ENCODE results near the gene CLEC4G.

Gene CLEC4G

GRCh38 chr19:7694499-7694898 is 37.4 kb downstream of the CLEC4G start:
- DNase-seq = no peak

GRCh38 chr19:7692417-7693088 is 39.4 kb downstream of the CLEC4G start:
- DNase-seq = no peak

- DNase-seq = no peak
These were observed 40.4 kb downstream of the CLEC4G start for GRCh38 chr19:7691497-7691896.

- DNase-seq = no peak
These were observed 41.1 kb downstream of the CLEC4G start for GRCh38 chr19:7690779-7691258.

GRCh38 chr19:7689165-7689564 is 42.7 kb downstream of the CLEC4G start:
- DNase-seq = no peak

GRCh38 chr19:7687177-7687576 is 44.7 kb downstream of the CLEC4G start:
- DNase-seq = no peak

GRCh38 chr19:7685546-7686445 is 46.1 kb downstream of the CLEC4G start:
- no peak for DNase-seq

DNA sequence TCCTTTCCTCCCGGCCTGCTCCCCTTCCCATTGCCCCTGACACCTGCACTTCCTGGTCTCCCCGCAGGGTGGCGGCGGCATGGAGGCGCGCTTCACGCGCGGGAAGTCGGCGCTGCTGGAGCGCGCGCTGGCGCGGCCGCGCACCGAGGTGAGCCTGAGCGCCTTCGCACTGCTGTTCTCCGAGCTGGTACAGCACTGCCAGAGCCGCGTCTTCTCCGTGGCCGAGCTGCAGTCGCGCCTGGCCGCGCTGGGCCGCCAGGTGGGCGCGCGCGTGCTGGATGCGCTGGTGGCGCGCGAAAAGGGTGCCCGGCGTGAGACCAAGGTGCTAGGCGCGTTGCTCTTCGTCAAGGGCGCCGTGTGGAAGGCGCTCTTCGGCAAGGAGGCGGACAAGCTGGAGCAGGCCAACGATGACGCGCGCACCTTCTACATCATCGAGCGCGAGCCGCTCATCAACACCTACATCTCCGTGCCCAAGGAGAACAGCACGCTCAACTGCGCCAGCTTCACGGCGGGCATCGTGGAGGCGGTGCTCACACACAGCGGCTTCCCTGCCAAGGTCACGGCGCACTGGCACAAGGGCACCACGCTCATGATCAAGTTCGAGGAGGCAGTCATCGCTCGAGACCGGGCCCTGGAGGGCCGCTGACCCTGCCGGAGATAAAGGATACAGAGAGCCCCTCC is 49.6 kb downstream of the CLEC4G start:
- no peak for DNase-seq

DNA sequence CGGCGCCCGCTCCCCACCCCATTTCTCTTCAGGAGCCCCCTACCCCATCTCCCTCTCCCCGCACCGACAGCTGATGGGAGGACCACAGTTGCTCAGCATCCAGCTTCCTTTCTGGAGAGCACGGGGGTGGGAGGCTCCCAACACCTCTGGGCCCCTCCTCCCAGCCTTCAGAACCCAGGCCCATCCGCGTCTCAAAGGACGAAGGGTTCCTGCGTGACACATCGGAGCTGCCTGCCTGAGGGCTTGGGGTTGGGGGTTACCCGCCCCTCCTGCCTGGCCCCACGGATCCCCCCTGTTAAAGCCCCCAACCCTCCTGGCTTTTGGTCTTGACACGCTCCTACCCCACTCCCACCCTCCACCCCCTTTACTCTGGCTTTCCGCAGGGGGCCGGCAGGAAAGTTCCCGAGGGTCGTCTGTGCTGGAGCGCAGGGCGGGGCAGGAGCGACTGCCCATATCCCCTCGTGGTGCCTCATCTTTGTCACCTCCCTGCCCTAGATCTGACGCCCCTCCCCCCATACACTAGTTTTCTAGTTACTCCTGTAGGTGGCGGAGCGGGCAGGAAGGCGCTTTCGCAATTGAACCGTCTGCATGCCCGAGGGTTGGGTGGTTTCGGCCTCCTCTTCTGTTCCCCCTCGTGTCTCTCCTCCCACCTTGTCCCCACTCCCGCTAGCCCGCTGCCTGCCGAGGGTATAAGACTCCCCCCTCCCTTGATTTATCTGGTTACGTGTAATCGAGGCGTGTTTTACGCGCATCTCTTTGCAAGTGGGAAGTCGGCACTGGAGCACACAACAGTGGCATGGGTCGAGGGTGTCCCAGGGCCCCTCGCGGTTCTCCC is 50.4 kb downstream of the CLEC4G start:
- DNase-seq = peak; percentile 92

DNA sequence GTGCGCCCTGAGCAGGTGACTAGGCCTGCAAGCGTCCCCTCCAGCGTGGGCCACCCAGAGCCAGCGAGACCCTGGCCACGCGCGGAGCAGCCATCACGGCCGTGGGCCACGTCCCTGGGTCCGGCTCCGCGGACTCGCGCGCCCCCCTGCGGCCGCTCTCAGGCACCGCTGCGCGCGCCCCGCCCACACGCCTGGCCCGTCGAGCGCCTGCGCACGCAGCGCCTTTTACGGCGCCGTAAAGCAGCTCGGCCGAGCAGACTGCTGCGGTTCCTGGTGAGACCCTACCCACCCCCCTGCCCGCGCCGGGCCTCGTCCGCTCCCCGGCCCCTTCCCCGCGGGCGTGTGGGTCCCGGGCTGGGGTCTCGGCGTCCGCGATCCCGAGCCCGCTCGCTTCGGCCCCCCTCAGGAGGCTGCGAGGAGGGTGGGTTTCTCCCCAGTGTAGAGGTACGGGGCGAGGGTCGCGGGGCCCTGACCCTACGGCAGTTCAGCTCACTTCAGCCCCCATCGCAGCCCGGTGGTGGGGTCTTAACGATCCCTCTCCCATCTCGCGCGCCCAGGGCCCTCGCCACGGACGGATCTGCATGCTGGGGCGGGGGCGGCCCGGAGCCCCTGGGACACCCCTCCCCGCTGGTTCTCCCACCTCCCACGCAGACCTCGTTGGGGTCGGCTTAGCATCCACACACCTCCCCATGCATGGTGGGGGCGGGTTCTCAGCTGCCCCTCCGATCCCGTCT is 51.1 kb downstream of the CLEC4G start, which contains the start of gene TRAPPC5:
Gene TRAPPC5, plus strand, starts transcription at position 228 of the 734 bp plus-strand sequence. CDS start 1,421 bp downstream, outside the sequence.
- peak; percentile 88 to 94 for DNase-seq

DNA sequence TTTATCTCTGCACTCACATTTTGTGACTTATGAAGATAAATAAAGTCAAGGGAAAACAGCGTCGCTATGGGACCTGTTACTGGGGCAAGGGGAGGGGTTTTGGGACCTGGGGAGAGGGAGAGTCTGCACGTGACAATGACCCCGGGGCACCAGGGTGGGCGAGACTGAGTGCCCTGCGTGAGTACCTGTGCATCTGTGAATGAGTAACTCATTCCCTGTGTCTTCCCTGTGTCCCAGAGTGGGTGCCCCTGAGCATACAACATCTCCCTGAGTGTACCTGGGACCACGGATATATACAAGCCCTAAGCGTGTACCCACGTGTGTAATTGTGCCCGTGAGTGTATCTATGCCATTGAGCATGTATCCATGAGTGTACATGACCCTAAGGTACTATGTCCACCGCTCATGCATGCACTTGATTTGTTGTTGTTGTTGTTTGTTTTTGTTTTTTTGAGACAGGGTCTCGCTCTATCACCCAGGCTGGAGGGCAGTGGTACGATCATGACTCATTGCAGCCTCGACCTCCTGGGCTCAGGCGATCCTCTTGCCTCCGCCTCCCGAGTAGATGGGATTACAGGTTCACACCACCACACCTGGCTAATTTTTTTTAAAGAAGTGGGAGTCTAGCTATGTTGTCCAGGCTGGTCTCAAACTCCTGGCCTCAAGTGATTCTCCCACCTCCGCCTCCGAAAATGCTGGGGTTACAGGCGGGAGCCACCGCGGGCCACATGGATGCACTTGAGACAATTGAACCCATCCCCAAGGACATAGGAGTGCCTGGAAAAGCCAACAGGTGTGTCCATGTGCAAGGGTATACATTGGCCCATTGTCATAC is 51.9 kb downstream of the CLEC4G start:
- DNase-seq = no peak

GRCh38 chr19:7678971-7679751 is 52.7 kb downstream of the CLEC4G start:
- DNase-seq = peak; percentile 52 to 74

All from inflammatory macrophage (primary cell).